DMS79 treated with DMSO at 0.1 percent for 48 hours (cell line): ENCODE data around the gene FUBP3.
"Not testable (repeated sequence)": the region's sequence is repeated elsewhere in the genome, so short reads cannot be mapped to it uniquely, and the experiment has no call there.

Source experiments
- DNase-seq: peaks from one replicate; lab custom pipeline; 2025; lab: John Stamatoyannopoulos, UW

The FUBP3 gene

GRCh38 chr9:130682421-130683121, 103.2 kb downstream of the FUBP3 start:
- DNase-seq: peak; percentile 79

DNA sequence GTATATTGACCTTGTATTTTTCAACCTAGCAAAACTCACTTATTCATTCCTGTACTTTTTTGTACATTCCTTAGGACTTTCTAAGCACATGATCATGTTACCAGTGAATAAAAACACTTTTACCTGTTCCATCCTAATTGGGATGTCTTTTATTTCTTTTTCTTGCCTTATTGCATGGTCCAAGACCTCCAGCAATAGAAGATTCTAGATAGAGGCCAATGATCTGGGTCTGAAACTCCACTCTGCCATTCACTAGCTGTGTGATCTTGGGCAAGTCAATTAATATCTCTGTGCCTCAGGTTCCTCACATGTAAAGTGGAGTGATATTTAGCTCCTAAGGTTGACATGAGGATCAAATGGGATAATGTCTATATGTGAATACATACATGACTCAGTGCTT, 105.7 kb downstream of the FUBP3 start:
- DNase-seq: no peak

DNA sequence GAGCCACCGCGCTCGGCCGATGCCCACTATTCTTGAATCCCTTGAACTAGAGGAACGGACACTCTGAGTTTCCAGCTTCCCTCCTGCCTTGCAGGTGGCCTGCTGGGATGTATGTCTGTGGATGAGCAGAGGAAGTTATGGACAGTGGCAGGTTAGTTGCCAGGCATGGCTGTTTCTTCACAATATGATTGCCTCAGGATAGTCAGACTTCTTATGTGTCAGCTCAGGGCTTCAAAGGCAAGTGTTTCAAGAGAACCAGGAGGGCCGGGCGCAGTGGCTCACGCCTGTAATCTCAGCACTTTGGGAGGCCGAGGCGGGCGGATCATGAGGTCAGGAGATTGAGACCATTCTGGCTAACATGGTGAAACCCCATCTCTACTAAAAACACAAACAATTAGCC, 106.6 kb downstream of the FUBP3 start:
- DNase-seq: not testable (repeated sequence)

DNA sequence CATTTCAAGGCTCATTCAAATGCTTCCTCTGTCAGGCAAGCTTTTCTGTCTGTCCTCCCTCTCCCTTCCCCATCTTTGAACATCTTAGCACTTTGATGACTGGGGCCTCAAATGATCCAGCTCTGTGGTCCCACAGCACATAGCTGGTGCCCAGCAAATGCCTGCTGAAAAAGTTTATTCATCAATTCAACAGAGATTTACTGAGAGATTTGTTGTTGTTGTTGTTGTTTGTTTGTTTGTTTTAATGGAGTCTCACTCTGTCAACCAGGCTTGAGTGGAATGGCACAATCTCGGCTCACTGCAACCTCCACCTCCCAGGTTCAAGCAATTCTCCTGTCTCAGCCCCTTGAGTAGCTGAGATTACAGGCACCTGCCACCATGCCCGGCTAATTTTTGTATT, 108.2 kb downstream of the FUBP3 start:
- DNase-seq: no peak
